HL-60 (cell line): Measurements from ENCODE around the gene NATD1.

ENCODE experiments used
- GABPA ChIP-seq: IDR thresholded peaks from 2 replicates; pipeline ENCODE4 v1.6.1; 2012; ENCODE audit warnings: low read depth
- POLR2AphosphoS5 ChIP-seq: IDR thresholded peaks from 2 replicates; pipeline ENCODE4 v1.6.1; 2012; ENCODE audit warnings: low read depth
- SPI1 ChIP-seq: IDR thresholded peaks from 2 replicates; pipeline ENCODE4 v1.6.1; 2012; ENCODE audit warnings: low read depth, mild to moderate bottlenecking, borderline replicate concordance
- TF ChIP-seq, protein P1 (sequence below): IDR thresholded peaks from one replicate; pipeline ENCODE4 v1.5.1; 2011; ENCODE audit warnings: low read length, control low read depth, inconsistent platforms; ENCODE audit not compliant: insufficient read depth

DNA sequence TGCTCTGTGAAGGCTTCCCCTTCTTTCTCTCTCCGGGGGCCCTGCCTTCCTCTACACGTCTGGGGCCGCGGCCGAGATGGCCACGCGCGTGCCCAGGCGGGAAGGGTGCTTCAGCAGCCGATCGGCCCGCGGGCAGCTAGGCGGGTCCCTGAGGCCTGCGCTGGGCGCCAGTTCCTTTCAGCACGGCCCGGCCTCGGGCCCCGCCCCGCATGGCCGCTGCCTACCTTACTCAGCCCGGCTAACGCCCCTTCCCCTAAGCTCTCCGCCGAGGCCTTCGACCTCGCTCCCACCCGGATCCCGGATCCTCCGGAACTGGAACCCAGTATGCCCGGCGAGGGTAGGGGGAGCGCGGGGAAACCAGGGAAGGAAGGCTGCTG, 39.6 kb downstream of the NATD1 start:
- TF ChIP-seq, protein P1, sequence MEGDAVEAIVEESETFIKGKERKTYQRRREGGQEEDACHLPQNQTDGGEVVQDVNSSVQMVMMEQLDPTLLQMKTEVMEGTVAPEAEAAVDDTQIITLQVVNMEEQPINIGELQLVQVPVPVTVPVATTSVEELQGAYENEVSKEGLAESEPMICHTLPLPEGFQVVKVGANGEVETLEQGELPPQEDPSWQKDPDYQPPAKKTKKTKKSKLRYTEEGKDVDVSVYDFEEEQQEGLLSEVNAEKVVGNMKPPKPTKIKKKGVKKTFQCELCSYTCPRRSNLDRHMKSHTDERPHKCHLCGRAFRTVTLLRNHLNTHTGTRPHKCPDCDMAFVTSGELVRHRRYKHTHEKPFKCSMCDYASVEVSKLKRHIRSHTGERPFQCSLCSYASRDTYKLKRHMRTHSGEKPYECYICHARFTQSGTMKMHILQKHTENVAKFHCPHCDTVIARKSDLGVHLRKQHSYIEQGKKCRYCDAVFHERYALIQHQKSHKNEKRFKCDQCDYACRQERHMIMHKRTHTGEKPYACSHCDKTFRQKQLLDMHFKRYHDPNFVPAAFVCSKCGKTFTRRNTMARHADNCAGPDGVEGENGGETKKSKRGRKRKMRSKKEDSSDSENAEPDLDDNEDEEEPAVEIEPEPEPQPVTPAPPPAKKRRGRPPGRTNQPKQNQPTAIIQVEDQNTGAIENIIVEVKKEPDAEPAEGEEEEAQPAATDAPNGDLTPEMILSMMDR = no peak
- TF ChIP-seq POLR2AphosphoS5 = no peak
- no peak; the same call in 1 of the 2 replicates for TF ChIP-seq SPI1
- no peak for TF ChIP-seq GABPA
